ENCODE data around the gene ENDOG. TPM values are rescaled to one million over a fixed set of nuclear protein-coding genes. Genes with fewer than 3 reads are reported as not detected.

Gene ENDOG
- total and polyA plus RNA-seq, 2 donors (not counting 1 experiment from before 2014, with no cell fraction given): 5.2 to 15.5 TPM

DNA sequence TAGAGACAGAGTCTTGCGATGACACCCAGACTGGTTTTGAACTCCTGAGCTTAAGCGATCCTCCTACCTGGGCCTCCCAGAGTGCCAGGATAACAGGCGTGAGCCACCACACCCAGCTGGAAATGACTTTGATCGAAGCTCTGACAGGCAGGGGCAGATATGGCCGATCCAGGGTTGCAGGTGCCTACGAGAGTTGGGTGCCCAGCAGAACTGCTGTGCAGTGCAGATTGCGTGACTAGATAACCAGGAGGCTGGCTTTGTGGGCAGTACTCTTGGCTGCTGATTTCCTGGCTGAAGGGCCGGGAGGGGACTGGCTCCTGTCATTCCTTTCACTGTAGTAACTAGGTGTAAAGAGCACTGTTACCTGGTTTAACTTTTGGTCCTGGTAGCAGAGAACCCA lies 19.4 kb upstream of the ENDOG start:
- H3K9me3 ChIP-seq (ENCODE audit: control insufficient read depth, insufficient read depth, low read depth, low read length): no peaks in the 10 kb centered on the region
- no peaks in the 10 kb centered on the region for H3K27me3 ChIP-seq (ENCODE audit: control insufficient read depth, insufficient read depth, low read length)
- no peaks in the 10 kb centered on the region for H3K79me2 ChIP-seq (ENCODE audit: control insufficient read depth, insufficient read depth, low read length)
- peaks cover 16% of the 10 kb centered on the region for H3K36me3 ChIP-seq (ENCODE audit: control insufficient read depth, insufficient read depth, low read length)
- no peak overlapping the region for H2AFZ ChIP-seq (ENCODE audit: low read length)
- H3K4me3 ChIP-seq (replicated peaks in 1 of 4; ENCODE audit: control extremely low read depth in 1 of 4, insufficient read depth in 1 of 4, low read depth in 3 of 4, low read length in 4 of 4): no peak overlapping the region
- no peaks in the 10 kb centered on the region for H3K4me1 ChIP-seq (ENCODE audit: control insufficient read depth, extremely low read depth, insufficient read depth, low read length)
- H3K27ac ChIP-seq (ENCODE audit: insufficient read depth, low read length): no peak overlapping the region
- DNase-seq (ENCODE audit: low read depth in 2 of 2): no peak
- TF ChIP-seq, protein P1, sequence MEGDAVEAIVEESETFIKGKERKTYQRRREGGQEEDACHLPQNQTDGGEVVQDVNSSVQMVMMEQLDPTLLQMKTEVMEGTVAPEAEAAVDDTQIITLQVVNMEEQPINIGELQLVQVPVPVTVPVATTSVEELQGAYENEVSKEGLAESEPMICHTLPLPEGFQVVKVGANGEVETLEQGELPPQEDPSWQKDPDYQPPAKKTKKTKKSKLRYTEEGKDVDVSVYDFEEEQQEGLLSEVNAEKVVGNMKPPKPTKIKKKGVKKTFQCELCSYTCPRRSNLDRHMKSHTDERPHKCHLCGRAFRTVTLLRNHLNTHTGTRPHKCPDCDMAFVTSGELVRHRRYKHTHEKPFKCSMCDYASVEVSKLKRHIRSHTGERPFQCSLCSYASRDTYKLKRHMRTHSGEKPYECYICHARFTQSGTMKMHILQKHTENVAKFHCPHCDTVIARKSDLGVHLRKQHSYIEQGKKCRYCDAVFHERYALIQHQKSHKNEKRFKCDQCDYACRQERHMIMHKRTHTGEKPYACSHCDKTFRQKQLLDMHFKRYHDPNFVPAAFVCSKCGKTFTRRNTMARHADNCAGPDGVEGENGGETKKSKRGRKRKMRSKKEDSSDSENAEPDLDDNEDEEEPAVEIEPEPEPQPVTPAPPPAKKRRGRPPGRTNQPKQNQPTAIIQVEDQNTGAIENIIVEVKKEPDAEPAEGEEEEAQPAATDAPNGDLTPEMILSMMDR (conservative IDR thresholded peaks at IDR 0.05 in 1 of 2, IDR thresholded peaks at IDR 0.05 in 1 of 2; ENCODE audit: low read depth in 1 of 2, low read length in 2 of 2): no peak
- TF ChIP-seq EZH2 (IDR thresholded peaks at IDR 0.05; ENCODE audit: low read length, missing control alignments): no peak
- H3K4me2 ChIP-seq (ENCODE audit: extremely low read depth, insufficient read depth, low read length): no peak overlapping the region
- H4K20me1 ChIP-seq (ENCODE audit: control insufficient read depth, extremely low read depth, insufficient read depth, low read length): no peaks in the 10 kb centered on the region
- no peak overlapping the region for H3K9ac ChIP-seq (ENCODE audit: insufficient read depth, low read length)

DNA sequence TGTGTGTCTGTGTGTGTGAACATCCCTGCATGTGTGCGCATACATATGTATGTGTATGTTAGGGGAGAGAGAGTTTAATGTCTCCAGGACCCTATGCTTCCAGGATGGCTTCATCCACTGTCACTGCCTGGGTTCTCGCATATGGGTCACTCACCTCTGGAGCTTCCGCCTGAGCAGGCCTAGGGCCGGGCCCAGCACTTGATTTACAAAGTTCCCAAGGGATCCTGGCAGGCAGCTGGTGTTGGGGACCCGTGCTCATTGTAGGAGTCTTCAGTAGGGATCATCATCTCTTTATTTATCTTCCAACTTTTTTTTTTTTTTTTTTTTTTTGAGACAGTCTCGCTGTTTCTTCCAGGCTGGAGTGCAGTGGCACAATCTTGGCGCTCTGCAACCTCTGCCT lies 18.2 kb upstream of the ENDOG start:
- no peaks in the 10 kb centered on the region for H3K4me1 ChIP-seq (ENCODE audit: control insufficient read depth, extremely low read depth, insufficient read depth, low read length)
- peaks cover 17% of the 10 kb centered on the region for H3K36me3 ChIP-seq (ENCODE audit: control insufficient read depth, insufficient read depth, low read length)
- H3K9me3 ChIP-seq (ENCODE audit: control insufficient read depth, insufficient read depth, low read depth, low read length): no peaks in the 10 kb centered on the region
- no peak overlapping the region for H2AFZ ChIP-seq (ENCODE audit: low read length)
- TF ChIP-seq EZH2 (IDR thresholded peaks at IDR 0.05; ENCODE audit: low read length, missing control alignments): no peak
- TF ChIP-seq, protein P1 (conservative IDR thresholded peaks at IDR 0.05 in 1 of 2, IDR thresholded peaks at IDR 0.05 in 1 of 2; ENCODE audit: low read depth in 1 of 2, low read length in 2 of 2): no peak
- no peaks in the 10 kb centered on the region for H4K20me1 ChIP-seq (ENCODE audit: control insufficient read depth, extremely low read depth, insufficient read depth, low read length)
- H3K27ac ChIP-seq (ENCODE audit: insufficient read depth, low read length): no peak overlapping the region
- no peak overlapping the region for H3K4me3 ChIP-seq (replicated peaks in 1 of 4; ENCODE audit: control extremely low read depth in 1 of 4, insufficient read depth in 1 of 4, low read depth in 3 of 4, low read length in 4 of 4)
- H3K27me3 ChIP-seq (ENCODE audit: control insufficient read depth, insufficient read depth, low read length): no peaks in the 10 kb centered on the region
- no peak for DNase-seq (ENCODE audit: low read depth in 2 of 2)
- no peak overlapping the region for H3K4me2 ChIP-seq (ENCODE audit: extremely low read depth, insufficient read depth, low read length)
- H3K9ac ChIP-seq (ENCODE audit: insufficient read depth, low read length): no peak overlapping the region
- no peaks in the 10 kb centered on the region for H3K79me2 ChIP-seq (ENCODE audit: control insufficient read depth, insufficient read depth, low read length)

DNA sequence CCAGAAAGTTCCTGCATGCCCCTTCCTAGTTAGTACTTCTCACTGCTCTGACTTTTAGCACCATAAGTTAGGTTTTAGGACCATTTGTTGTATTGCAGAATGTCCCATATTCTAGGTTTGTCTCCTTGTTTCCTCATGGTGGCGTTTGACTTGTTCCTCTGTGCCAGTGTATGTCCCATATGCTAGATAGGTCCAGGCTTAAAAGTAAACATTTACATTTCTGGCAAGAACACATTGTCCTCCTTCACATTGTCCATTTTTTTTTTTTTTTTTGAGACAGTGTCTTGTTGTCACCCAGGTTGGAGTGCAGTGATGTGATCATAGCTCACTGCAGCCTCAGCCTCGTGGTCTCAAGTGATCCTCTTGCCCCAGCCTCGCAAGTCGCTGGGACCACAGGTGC lies 15.8 kb upstream of the ENDOG start:
- Histone ChIP-seq H3K9ac (ENCODE audit: insufficient read depth, low read length) (no peak overlapping the region), H3K4me2 (ENCODE audit: extremely low read depth, insufficient read depth, low read length) (no peak overlapping the region), H4K20me1 (ENCODE audit: control insufficient read depth, extremely low read depth, insufficient read depth, low read length) (no peaks in the 10 kb centered on the region), H2AFZ (ENCODE audit: low read length) (no peak overlapping the region), H3K4me3 (replicated peaks in 1 of 4; ENCODE audit: control extremely low read depth in 1 of 4, insufficient read depth in 1 of 4, low read depth in 3 of 4, low read length in 4 of 4) (no peak overlapping the region), H3K36me3 (ENCODE audit: control insufficient read depth, insufficient read depth, low read length) (peaks cover 25% of the 10 kb centered on the region), H3K4me1 (ENCODE audit: control insufficient read depth, extremely low read depth, insufficient read depth, low read length) (no peaks in the 10 kb centered on the region), H3K27me3 (ENCODE audit: control insufficient read depth, insufficient read depth, low read length) (no peaks in the 10 kb centered on the region), H3K27ac (ENCODE audit: insufficient read depth, low read length) (no peak overlapping the region), H3K9me3 (ENCODE audit: control insufficient read depth, insufficient read depth, low read depth, low read length) (no peaks in the 10 kb centered on the region), H3K79me2 (ENCODE audit: control insufficient read depth, insufficient read depth, low read length) (no peaks in the 10 kb centered on the region)
- no peak for DNase-seq (ENCODE audit: low read depth in 2 of 2)
- TF ChIP-seq, protein P1 (conservative IDR thresholded peaks at IDR 0.05 in 1 of 2, IDR thresholded peaks at IDR 0.05 in 1 of 2; ENCODE audit: low read depth in 1 of 2, low read length in 2 of 2): no peak
